Measurements from ENCODE around the gene MPHOSPH10.
A peak's percentile ranks its signal among the peaks of the same experiment; 100 is the strongest.
"Not testable (repeated sequence)": the region's sequence is repeated elsewhere in the genome, so short reads cannot be mapped to it uniquely, and the experiment has no call there.

Gene MPHOSPH10

DNA sequence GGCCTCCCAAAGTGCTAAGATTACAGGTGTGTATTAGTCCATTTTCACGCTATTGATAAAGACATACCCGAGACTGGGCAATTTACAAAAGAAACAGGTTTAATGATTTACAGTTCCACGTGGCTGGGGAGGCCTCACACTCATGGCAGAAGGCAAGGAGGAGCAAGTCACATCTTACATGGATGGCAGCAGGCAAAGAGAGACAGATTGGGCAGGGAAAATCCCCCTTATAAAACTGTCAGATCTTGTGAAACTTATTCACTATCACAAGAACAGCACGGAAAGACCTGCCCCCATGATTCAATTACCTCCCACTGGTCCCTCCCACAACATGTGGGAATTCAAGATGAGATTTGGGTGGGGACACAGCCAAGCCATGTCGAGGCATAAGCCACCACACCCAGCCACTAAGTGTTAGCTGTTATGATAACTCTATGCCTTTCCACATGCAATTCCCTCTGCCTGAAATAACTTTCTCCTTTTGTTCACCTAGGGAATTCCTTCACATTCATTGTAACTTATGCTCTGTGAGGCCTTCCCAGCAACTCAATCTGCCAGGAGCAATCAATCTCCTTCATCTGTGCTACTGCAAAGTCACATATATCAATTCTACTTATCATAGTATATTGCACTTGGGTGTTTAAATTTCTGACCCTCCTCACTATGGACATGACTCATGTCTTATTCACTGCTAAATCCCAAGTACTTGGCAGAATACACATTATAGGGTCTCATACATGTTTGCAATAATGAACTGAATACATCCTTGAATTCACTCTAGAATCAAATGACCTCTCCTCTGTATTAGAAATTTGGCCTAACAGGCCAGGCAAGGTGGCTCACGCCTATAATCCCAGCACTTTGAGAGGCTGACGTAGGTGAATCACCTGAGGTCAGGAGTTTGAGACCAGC lies 7.8 kb upstream of the MPHOSPH10 start:
- no peak for DNase-seq (ENCODE audit: low read depth in 1 of 2, low spot score in 1 of 2)

DNA sequence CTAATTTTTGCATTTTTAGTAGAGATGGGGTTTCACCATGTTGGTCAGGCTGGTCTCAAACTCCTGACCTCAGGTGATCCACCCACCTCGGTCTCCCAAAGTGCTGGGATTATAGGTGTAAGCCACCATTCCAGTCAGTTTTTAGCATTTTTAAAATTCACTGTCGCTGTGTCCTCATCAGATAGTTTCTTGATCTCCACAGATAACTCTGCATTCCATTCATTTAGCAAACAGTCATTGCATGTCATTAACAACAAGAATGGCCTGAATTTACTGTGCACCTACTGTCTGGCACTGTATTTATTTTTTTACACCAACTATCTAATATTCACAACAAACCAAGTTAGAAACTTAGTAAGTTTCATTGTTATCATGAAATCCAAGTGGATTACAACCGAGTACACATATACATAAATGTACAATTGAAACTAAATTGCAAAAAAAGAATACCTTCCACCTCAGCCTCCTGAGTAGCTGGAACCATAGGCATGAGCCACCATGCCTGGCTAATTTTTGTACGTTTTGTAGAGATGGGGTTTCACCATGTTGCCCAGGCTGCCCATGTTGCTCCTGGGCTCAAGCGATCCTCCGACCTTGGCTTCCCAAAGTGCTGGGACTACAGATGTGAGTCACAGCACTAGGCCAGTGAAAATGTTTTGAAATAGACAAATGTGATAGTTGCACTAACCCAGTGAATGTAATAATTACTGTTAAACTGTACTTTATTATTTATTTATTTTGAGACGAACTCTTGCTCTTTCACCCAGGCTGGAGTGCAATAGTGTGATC lies 4.7 kb upstream of the MPHOSPH10 start:
- DNase-seq (ENCODE audit: low read depth in 1 of 2, low spot score in 1 of 2): no peak

DNA sequence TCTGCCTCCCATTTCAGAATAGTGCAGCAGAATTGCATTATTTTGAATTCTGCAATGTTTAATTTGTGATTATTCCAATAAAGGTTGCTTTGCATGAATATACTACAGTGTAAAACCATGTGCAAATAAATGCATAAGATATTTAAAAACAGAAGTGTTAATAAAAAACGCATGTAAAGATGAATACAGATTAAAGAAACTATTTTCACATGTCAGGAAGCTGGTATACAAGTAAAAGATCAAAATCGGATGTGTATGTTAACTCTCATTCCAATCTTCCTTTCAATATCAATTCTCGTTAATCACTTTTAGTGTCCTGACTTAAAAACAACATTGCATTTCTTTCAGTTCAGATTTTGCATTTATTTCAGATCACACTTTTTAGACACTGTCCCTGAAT lies 3.5 kb upstream of the MPHOSPH10 start:
- no peak for DNase-seq (ENCODE audit: low read depth in 1 of 2, low spot score in 1 of 2)

DNA sequence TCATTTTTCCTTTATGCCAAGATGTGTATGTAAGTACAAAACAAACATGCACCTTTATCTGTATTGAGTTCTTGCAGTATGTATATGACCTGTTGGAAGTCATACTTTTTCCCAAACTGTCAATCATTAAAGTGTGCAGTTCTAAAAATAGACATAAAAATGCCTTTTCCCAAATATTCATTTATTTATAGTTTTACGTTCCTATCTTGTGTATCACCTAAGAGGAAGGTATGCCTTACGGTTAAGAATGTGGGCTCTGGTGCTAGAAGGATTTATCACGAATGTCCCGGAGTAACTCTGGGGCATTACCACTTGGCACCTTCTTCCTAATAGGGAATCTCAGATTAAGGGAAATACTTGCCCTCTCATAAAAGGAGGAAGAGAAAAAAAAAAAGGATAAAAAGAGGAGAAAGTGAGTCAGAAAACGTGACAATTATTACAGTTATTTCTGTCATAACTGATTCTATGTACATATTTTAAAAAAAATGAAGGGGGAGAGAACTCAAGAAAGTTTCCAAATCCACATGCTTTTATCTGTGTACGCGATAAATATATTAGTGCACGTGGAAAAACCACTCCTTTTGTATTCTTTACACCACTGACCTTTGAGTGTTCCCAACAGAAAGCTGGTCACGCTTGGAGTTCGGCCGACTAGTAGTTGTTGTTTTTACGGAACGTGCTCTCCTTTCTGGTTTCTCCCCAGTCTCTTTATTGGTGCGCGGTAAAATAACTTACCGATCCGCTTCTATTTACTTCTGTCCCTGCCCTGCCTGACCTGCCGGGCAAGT lies 1.1 kb upstream of the MPHOSPH10 start:
- DNase-seq (ENCODE audit: low read depth in 1 of 2, low spot score in 1 of 2): no peak

DNA sequence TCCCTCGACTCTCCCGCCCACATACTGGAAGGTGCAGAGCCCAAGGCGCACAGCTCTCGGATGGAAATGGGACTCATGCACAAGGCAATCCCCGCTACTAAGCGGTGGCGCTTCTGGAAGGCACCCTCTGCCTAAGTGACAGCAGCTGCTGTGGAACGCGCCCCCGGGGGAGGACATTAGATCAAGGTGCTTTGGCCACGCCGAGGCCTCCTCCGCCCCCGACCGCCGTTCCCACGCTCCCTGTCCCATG lies 607 bp upstream of the MPHOSPH10 start:
- DNase-seq (ENCODE audit: low read depth in 1 of 2, low spot score in 1 of 2): no peak

DNA sequence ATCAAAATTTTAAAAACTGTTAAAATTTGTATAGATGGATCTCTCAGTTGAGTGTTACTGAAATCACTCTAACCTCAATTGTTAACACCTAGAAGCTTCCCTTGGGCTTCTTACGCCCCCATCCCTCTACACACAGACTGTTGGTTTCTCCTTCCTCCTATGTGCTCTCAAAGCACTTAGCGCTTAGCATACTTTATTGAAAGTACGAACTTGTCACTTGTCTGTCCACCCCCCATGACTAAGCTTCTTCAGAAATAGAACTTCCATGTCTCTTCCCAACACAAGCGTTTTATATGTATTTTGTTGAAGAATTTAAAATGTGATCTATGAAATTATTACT lies 441 bp downstream of the MPHOSPH10 start:
- no peak for DNase-seq (ENCODE audit: low read depth in 1 of 2, low spot score in 1 of 2)

DNA sequence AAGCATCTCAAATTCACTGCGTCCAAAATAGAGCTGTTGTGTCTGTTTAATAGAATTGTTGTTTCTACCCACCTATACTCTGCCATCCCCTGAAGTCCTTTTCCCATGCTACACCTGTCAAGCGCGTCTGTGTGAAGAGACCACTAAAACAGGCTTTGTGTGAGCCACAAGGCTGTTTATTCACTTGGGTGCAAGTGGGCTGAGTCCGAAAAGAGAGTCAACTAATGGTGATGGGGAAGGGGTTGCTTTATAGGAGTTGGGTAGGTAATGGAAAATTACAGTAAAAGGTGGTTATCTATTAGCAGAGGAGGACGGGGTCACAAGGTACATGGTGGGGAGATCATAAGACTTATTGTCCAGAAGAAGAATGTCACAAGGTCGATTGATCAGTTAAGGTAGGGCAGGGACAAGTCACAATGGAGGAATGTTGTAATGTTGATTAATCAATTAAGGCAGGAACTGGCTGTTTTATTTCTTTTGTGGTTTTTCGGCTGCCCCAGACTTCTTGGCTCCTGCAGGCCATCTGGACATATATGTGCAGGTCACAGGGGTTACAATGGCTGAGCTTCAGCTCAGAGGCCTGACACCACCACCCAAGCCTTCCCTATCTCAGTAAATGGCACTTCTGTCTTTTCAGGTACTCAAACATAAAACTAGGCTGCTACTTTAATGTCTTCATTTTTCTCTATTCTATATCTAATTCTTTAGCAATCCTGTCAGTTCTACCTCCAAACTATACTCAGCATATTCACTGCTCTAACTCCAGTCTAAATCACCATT lies 1.1 kb downstream of the MPHOSPH10 start:
- DNase-seq (ENCODE audit: low read depth in 1 of 2, low spot score in 1 of 2): not testable (repeated sequence)

DNA sequence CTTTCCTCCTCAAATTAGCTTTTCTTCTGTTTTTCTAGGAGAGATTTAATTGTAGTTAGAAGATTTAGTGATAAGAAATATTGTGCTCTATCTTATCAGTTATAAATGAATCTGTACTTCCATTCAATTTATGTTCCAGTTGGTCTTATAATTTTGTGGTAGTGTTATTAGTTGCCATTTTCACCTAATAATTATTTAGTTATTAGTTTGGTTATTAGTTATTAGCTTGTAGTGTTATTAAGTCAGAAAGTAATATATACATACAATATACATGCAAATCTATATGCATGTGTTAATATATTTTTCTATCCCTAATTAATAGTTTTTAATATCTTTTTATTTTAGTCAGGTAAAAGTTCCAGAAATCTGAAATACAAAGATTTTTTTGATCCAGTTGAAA lies 3.2 kb downstream of the MPHOSPH10 start:
- no peak for DNase-seq (ENCODE audit: low read depth in 1 of 2, low spot score in 1 of 2)

DNA sequence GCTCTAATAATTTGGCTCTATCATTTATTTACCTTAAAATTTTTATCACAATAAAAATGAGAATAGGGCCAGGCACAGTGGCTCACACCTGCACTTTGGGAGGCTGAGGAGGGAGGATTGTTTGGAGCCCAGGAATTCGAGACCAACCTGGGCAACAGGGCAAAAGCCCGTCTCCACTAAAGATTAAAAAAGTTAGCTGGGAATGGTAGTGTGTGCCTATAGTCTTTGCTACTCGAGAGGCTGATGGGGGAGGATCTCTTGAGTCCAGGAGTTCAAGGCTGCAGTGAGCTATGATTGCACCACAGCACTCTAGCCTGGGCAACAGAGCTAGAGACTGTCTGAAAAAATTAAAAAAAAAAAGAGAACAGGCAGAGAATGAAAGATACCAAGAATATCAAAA lies 5.7 kb downstream of the MPHOSPH10 start:
- DNase-seq (ENCODE audit: low read depth in 1 of 2, low spot score in 1 of 2): no peak

DNA sequence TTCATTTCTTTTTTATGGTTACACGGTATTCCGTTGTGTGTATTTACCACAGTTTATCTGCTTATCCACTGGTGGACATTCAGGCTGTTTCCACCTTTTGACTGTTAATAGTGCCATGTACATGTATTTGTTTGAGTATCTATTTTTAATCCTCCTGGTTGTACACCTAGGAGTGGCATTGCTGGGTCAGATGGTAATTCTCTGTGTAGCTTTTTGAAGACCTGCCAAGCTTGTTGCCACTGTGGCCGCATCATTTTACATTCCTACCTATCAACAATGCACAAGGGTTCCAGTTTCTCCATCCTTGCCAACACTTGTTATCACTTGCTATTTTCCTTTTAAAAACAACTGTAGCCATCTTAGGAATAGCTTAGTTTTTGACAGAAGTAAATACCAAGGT lies 13.3 kb downstream of the MPHOSPH10 start:
- DNase-seq (ENCODE audit: low read depth in 1 of 2, low spot score in 1 of 2): no peak

DNA sequence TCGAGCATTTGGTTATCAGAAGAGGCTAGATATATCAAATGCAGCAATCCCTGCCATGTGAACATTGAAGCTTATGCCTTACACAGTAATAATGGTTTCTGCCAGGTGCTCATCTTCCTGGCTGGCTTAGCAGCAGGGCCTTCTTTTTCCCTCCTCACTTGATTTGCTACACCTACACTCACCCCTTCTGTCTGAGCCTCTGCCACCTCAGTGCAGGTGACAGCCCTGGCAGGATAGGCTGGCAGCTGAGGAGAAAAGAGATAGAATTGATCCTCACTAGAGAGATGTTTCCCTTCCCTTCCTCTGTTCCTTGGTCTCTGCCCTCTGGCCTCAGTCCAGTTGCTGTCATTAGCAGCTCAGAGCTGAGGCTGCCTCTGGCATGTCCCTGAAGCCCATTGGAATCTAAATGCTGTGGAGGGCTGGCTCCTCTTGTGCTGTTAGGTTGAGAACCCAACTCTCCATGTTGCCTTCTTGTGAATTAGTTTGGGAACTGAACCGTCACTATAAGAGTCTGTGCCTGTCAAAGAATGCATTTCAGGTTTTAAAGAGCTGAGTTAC lies 18.2 kb downstream of the MPHOSPH10 start:
- no peak for DNase-seq (ENCODE audit: low read depth in 1 of 2, low spot score in 1 of 2)

DNA sequence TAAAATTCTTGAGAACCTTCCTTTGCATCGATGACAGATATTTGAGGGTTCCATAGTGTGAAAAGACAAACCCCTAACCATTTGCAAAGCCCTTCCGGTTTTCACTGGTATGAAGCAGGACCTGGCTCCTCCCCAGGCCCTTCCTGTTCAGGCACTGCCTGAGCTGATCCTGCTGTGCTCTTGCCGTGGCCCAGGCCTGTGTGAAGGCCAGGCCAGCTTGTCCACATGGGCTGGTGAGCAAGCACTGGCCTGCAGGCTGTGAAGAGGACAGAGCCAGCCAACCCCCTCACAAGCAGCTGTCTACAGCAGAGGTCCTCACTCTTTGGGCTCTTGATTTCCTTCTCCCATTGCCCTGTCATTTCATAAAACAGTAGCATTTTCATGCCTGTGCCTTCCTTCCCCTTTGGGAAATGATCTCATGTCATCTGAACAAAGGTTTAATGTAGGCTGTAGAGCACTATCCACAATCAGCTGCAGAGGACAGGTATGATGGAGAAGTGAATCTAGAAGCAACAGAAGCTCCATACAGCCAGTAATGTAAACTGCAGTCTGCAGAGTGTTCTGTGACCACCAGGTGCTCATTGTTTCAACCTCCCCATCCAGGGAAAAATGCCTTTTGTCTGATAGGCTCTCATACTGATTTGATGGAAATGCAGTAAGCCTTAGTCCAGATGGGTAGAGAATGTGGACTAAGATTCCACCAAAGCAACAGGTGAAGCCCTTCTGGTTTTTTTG lies 19.8 kb downstream of the MPHOSPH10 start:
- no peak for DNase-seq (ENCODE audit: low read depth in 1 of 2, low spot score in 1 of 2)

DNA sequence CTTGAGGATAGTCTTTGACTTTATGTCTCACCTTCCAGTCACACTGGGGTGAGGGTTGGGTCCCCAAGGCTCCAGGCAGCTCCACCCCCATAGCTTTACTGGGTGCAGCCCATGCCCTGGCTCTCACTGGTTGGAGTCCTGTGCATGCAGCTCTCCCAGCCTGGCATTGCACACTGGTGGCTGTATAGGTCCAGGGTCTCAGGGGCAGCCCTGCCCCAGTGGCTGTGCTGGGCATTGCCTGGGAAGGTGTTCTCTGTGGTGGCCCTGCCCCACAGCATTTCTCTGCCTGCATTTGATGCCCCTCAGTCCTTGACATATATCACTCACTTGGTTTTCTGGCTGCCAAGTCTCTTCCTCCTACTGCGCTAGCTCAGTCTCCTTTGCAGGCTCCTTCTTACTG lies 21.2 kb downstream of the MPHOSPH10 start:
- DNase-seq (ENCODE audit: low read depth in 1 of 2, low spot score in 1 of 2): no peak

DNA sequence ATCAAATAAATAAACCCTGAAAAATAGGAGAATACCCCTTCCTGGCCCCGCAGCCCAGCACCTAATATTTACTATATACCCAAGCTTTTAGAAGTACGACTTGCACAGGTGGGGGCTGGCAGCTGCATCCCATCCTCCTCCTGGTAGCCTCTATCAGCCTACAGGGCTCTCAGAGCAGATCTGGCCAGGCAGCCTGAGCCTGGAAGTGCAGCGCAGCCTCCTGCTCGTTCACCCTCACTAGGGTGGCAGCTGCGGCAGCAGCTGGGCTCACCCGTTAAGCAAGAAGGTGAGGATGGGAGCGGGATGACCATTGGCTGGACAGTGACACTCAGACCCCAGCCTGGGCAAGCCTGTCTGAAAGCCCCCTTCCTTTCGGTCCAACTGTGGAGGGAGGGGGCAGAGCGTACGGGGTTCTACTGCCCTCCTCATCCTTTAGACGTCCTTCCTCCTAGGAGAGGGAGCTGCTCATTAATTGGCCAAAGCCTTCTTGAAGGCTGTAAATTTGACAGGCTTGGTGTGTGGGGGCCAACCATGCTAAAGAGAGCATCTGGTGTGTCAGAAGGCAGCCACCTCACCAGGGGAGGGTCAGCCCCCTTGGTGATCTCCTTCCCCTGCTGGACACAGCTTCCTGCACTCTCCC lies 23.3 kb downstream of the MPHOSPH10 start:
- DNase-seq (ENCODE audit: low read depth in 1 of 2, low spot score in 1 of 2): no peak

DNA sequence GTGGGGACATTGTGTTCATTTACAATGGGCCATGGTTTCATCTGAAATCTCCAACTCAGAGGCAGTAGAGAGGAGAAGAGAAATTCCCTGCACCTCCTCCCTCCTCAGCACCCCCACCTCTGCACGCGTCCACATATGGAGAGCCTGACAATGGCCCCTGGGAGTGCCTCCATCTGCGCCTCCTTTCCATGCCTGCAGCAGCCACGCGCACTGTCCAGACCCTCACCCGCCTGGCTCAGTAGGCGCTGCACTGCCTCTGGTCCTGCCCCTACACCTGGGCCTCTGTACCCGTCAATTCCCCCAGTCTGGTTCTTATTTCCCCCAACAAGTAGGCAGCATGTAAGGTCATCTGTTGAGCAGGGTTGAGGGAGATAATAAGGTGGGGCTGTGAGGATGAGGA lies 23.8 kb downstream of the MPHOSPH10 start:
- DNase-seq (ENCODE audit: low read depth in 1 of 2, low spot score in 1 of 2): no peak

DNA sequence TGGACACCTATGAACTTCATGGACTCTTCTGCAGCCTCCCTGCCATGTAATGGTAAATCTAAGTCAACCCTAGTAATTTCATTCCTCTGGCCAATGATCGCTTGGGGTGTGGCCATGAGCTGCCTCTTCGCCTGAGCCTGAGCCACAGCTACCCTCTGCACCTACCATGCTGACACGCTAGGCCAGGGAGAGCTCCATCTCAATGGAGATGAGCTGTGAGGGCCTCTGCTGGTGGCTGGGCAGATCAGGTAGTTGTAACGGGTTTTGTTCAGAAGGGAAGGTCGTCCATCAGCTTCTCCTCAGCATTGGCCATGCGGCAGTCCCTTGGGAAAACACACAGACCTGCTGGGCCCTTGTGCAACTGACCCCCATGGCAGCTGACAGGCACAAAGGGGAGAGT lies 24.4 kb downstream of the MPHOSPH10 start:
- no peak for DNase-seq (ENCODE audit: low read depth in 1 of 2, low spot score in 1 of 2)

DNA sequence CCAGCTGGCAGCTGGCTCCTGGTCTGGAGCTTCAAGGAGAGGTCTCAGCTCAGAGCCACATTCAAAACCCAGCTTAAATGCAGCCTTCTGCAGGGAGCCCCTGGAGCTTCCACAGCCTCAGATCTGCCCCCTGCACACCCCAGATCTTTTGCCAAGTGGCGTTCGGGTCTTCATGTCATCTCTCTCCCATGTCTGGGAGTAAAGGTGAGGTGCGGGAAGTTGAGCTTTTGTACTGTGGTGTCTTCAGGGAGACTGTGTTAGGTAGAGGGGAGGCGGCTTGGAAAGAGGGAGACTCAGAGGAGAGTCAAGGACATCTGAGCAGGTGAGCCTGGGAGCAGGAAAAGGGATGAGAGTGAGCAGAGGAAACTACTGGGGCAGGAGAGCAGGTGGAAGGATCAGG lies 25.4 kb downstream of the MPHOSPH10 start:
- DNase-seq (ENCODE audit: low read depth in 1 of 2, low spot score in 1 of 2): no peak

DNA sequence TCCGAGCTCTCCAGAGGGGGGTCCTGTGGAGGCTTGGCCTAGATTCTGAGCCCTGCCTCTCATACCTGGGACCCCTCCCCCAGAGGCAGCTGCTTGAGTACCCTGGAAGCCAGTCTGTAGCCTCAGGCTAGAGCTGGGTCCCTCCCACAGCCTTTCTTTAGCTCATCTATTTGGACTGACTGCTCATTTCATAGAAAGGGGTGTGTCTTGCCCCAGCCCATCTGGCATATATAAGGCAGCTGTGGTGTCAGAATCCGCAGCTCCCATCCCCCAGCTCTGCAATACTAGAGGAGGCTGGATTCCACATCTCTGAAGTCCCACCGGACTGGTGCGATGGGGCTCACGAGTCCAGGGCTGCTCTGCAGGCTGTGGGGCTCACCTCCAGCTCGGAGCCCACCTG lies 26.1 kb downstream of the MPHOSPH10 start:
- no peak for DNase-seq (ENCODE audit: low read depth in 1 of 2, low spot score in 1 of 2)

DNA sequence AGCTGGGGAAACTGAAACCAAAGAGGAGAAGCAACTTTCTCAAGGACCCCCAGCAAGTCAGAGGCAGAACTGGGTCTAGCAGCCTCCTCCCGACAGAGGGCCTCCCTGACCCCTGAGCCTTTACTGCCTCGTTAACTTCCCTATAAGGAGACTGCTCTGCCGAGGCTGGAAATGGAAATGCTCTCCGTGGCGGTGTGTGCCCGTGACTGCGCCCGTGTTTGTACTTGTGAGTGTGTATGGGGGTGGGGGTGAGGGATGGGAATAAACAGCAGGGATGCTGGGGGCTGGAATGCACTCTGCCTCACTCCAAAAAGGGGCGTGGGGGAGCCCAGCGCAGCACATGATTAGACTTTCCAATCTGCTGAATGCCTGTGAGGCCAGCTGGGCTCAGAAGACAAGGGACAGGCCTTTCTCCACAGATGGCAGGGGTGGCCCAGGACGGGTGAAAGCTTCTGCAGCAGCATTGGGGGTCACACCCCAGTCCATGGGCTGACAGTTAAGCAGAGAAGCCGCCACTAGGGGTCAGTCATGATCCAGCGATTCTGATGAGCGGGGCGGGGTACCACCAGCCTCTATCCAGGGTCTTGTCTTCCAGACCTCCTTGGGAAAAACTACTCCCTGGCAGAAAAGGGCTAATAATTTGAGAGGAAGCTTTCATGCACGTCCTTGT lies 26.8 kb downstream of the MPHOSPH10 start:
- DNase-seq (ENCODE audit: low read depth in 1 of 2, low spot score in 1 of 2): peak; percentile 13 to 31

All from stimulated activated CD4-positive, alpha-beta T cell treated with anti-CD3 and anti-CD28 coated beads, Interleukin-15, amount 100 ng/mL, for 1 hour (primary cell).